Esophagus squamous epithelium (tissue), 5 donors: Measurements from ENCODE around the gene BEST4. TPM values are rescaled to one million over a fixed set of nuclear protein-coding genes. Genes with fewer than 3 reads are reported as not detected.

Experiments
- DNase-seq: peaks from one replicate; lab custom pipeline; 2025; lab: John Stamatoyannopoulos, UW
- H3K27ac ChIP-seq, 4 donors: fragments of 200-600 bp; sonication (generic); one replicate each; pipeline ENCODE4 v1.5.1; 2016 to 2019; ENCODE audit warnings: mild to moderate bottlenecking in 1 of 4
- H3K27me3 ChIP-seq, 4 donors: fragments of 200-600 bp; sonication (generic); 1 replicate in 3 of 4; 2 replicates in 1 of 4; pipeline versions ENCODE4 v1.5.1 to v1.6.0; 2017 to 2021; ENCODE audit warnings: antibody characterized with exemption in 1 of 4
- H3K36me3 ChIP-seq, 3 donors: fragments of 200-600 bp; sonication (generic); one replicate each; pipeline ENCODE4 v1.5.1; 2016 to 2019
- H3K4me1 ChIP-seq, 3 donors: fragments of 200-600 bp; sonication (generic); one replicate each; pipeline ENCODE4 v1.5.1; 2017 to 2019
- H3K4me3 ChIP-seq, 4 donors: fragments of 200-600 bp; sonication (generic); 1 replicate in 3 of 4; 2 replicates in 1 of 4; pipeline ENCODE4 v1.5.1; 2016 to 2019; ENCODE audit warnings: mild to moderate bottlenecking in 2 of 4, moderate library complexity in 1 of 4
- H3K9me3 ChIP-seq, 3 donors: fragments of 200-600 bp; sonication (generic); one replicate each; pipeline ENCODE4 v1.5.1; 2016 to 2019
- CTCF ChIP-seq, 6 experiments: fragments of 450-650 bp in 4 of 6; fragments of 200-600 bp in 2 of 6; sonication (generic) in 2 of 6; IDR thresholded peaks; one replicate each; pipeline ENCODE4 v1.5.1; 2016 to 2019; ENCODE audit warnings: antibody characterized with exemption in 6 of 6, mild to moderate bottlenecking in 4 of 6, moderate library complexity in 4 of 6
- POLR2A ChIP-seq, 4 donors: fragments of 450-650 bp; IDR thresholded peaks; one replicate each; pipeline ENCODE4 v1.6.1; 2017; ENCODE audit warnings: antibody characterized with exemption in 4 of 4, mild to moderate bottlenecking in 4 of 4, moderate library complexity in 3 of 4
- WGBS, 2 donors: methylation state at CpG; one replicate each; pipeline ENCODE4 v1.1.5; 2018; 5-methylcytosine and 5-hydroxymethylcytosine counted together
- intact Hi-C: fragments of 100-400 bp; cut with DNase I; formaldehyde crosslinking; loops from one replicate; pipeline ENCODE4 v1.15.0; 2022
- total RNA-seq, 4 donors: library from RNA; depleted of rRNA; stranded (reverse); fragments of >200 nt; gene quantifications; one replicate each; pipeline ENCODE4 v1.1.0, GENCODE V29; 2016
- donor health status: DM: yes; HTN: yes; CAD: no.

The BEST4 gene
- total RNA-seq, 4 donors from 2014 or later = 0.26 TPM; not detected in 3

- Histone ChIP-seq H3K27ac (no peak overlapping the region), H3K4me3 (no peak overlapping the region), H3K27me3 (no peaks in the 10 kb centered on the region), H3K9me3 (no peaks in the 10 kb centered on the region), H3K4me1 (peaks cover 10 to 46% (median 12%) of the 10 kb centered on the region in 3 donors), H3K36me3 (no peaks in the 10 kb centered on the region)
- no peak for DNase-seq
- intact Hi-C loops = no loop called here
- WGBS, 2 donors = 83 to 96% methylated on average over 1 to 3 of the region's 6 CpGs
- TF ChIP-seq POLR2A (IDR thresholded peaks at IDR 0.05) = no peak
- no peak for TF ChIP-seq CTCF (IDR thresholded peaks at IDR 0.05)
Measured at GRCh38 chr1:44822131-44822701, 34.2 kb upstream of the BEST4 start.

- intact Hi-C loops = no loop called here
- no peaks in the 10 kb centered on the region for H3K36me3 ChIP-seq
Measured at GRCh38 chr1:44821240-44821715, 33.3 kb upstream of the BEST4 start.

GRCh38 chr1:44820328-44821239 is 32.6 kb upstream of the BEST4 start:
- Histone ChIP-seq H3K36me3 (no peaks in the 10 kb centered on the region), H3K27me3 (no peaks in the 10 kb centered on the region), H3K4me3 (peak overlapping the region; percentile 39 to 79 (median 52)), H3K9me3 (no peaks in the 10 kb centered on the region), H3K27ac (peak overlapping the region; percentile 77 to 97 (median 89)), H3K4me1 (peaks cover 14 to 48% (median 14%) of the 10 kb centered on the region in 3 donors)
- intact Hi-C loops = no loop called here
- no peak for DNase-seq
- WGBS, 2 donors = 35 to 40% methylated on average over 12 of the region's 25 CpGs
- TF ChIP-seq POLR2A (IDR thresholded peaks at IDR 0.05) = no peak
- no peak for TF ChIP-seq CTCF (IDR thresholded peaks at IDR 0.05)

More at GRCh38 chr1:44821240-44821715, 33.3 kb upstream of the BEST4 start:
- no peaks in the 10 kb centered on the region for H3K27me3 ChIP-seq
- DNase-seq = no peak
- no peak overlapping the region for H3K4me3 ChIP-seq
- no peak for TF ChIP-seq CTCF (IDR thresholded peaks at IDR 0.05)
- TF ChIP-seq POLR2A (IDR thresholded peaks at IDR 0.05) = no peak
- H3K27ac ChIP-seq = peak overlapping the region in 3 of 4 donors; percentile 87 to 97 (median 91)
- H3K9me3 ChIP-seq = no peaks in the 10 kb centered on the region
- WGBS, 2 donors = 87 to 97% methylated on average over 5 of the region's 9 CpGs
- H3K4me1 ChIP-seq = peaks cover 10 to 44% (median 12%) of the 10 kb centered on the region in 3 donors

GRCh38 chr1:44819608-44820327 is 31.8 kb upstream of the BEST4 start:
- TF ChIP-seq POLR2A (IDR thresholded peaks at IDR 0.05) = peak in 2 of 4 donors; percentile 89
- peak in 1 of 6 experiments; percentile 35 for TF ChIP-seq CTCF (IDR thresholded peaks at IDR 0.05)
- intact Hi-C loops = no loop called here
- DNase-seq = peak; percentile 35
- WGBS, 2 donors = 0% methylated on average over 27 of the region's 33 CpGs
- no peaks in the 10 kb centered on the region for H3K9me3 ChIP-seq
- peak overlapping the region; percentile 39 to 79 (median 52) for H3K4me3 ChIP-seq
- H3K27ac ChIP-seq = peak overlapping the region; percentile 77 to 97 (median 89)
- H3K36me3 ChIP-seq = no peaks in the 10 kb centered on the region
- H3K4me1 ChIP-seq = peaks cover 15 to 56% (median 20%) of the 10 kb centered on the region in 3 donors
- H3K27me3 ChIP-seq = no peaks in the 10 kb centered on the region
